HepG2 (cell line): ENCODE measurements around the gene TGM1. TPM values are rescaled to one million over a fixed set of nuclear protein-coding genes. Genes with fewer than 3 reads are reported as not detected.
A peak's percentile ranks its signal among the peaks of the same experiment; 100 is the strongest.

Experiments used
- ATF7-NPFF ChIP-seq: sonication (generic); formaldehyde crosslinking; IDR thresholded peaks from 2 replicates; pipeline ENCODE4 v1.8.1; 2023; ENCODE audit warnings: mild to moderate bottlenecking, low read depth, missing genetic modification reagents, moderate library complexity
- DNMT1 ChIP-seq: sonication (generic); formaldehyde crosslinking; IDR thresholded peaks from 2 replicates; pipeline ENCODE4 v1.5.1; 2020; ENCODE audit warnings: mild to moderate bottlenecking, missing genetic modification reagents
- HNF4A ChIP-seq: sonication (generic); formaldehyde crosslinking; IDR thresholded peaks from 2 replicates; pipeline ENCODE4 v1.4.0; 2020; ENCODE audit warnings: missing genetic modification reagents
- MXD4 ChIP-seq: IDR thresholded peaks from 2 replicates; pipeline ENCODE4 v1.6.1; 2016; ENCODE audit warnings: mild to moderate bottlenecking, missing biosample characterization, missing genetic modification reagents
- PCBP2 ChIP-seq: fragments of 200-400 bp; formaldehyde crosslinking; optimal IDR thresholded peaks from 2 replicates; pipeline ENCODE3; 2018; ENCODE audit warnings: low read length, low read depth; ENCODE audit not compliant: poor library complexity, severe bottlenecking
- SETDB1 ChIP-seq: sonication (generic); formaldehyde crosslinking; IDR thresholded peaks from 2 replicates; pipeline ENCODE4 v1.5.1; 2020; ENCODE audit warnings: missing genetic modification reagents, mild to moderate bottlenecking, borderline replicate concordance
- SIN3A ChIP-seq: IDR thresholded peaks from 2 replicates; pipeline ENCODE4 v1.6.1; 2011; ENCODE audit warnings: low read depth, mild to moderate bottlenecking, control low read depth, low read length, borderline replicate concordance
- SIX1 ChIP-seq: sonication (generic); formaldehyde crosslinking; IDR thresholded peaks from 2 replicates; pipeline ENCODE4 v1.4.0; 2020; ENCODE audit warnings: missing genetic modification reagents, borderline replicate concordance
- SNRNP70 ChIP-seq: fragments of 200-400 bp; formaldehyde crosslinking; IDR thresholded peaks from 2 replicates; pipeline ENCODE4 v1.6.1; 2017; ENCODE audit warnings: mild to moderate bottlenecking, low read depth, low read length, moderate library complexity
- SP140L ChIP-seq: sonication (generic); formaldehyde crosslinking; IDR thresholded peaks from 2 replicates; pipeline ENCODE4 v1.4.0; 2020; ENCODE audit warnings: missing genetic modification reagents, borderline replicate concordance
- STAT6 ChIP-seq: sonication (generic); formaldehyde crosslinking; IDR thresholded peaks from 2 replicates; pipeline ENCODE4 v1.4.0; 2020; ENCODE audit warnings: missing genetic modification reagents, mild to moderate bottlenecking, borderline replicate concordance
- TBL1XR1 ChIP-seq: fragments of 150-350 bp; IDR thresholded peaks from 2 replicates; pipeline ENCODE4 v1.6.1; 2014; ENCODE audit warnings: borderline replicate concordance, low read length; ENCODE audit not compliant: partially characterized antibody
- ZFP91 ChIP-seq: sonication (generic); formaldehyde crosslinking; IDR thresholded peaks from 2 replicates; pipeline ENCODE4 v1.9.0; 2022; ENCODE audit warnings: missing genetic modification reagents, mild to moderate bottlenecking, borderline replicate concordance
- ZKSCAN1 ChIP-seq: fragments of 150-350 bp; IDR thresholded peaks from 2 replicates; pipeline ENCODE4 v1.6.1; 2014; ENCODE audit warnings: low read length
- ZNF225 ChIP-seq: sonication (generic); formaldehyde crosslinking; IDR thresholded peaks from 2 replicates; pipeline ENCODE4 v1.4.0; 2020; ENCODE audit warnings: mild to moderate bottlenecking, missing genetic modification reagents
- ZNF431 ChIP-seq: sonication (generic); formaldehyde crosslinking; IDR thresholded peaks from 2 replicates; pipeline ENCODE4 v1.9.0; 2022; ENCODE audit warnings: missing genetic modification reagents, low read depth, mild to moderate bottlenecking, borderline replicate concordance
- ZNF484 ChIP-seq: sonication (generic); formaldehyde crosslinking; IDR thresholded peaks from 2 replicates; pipeline ENCODE4 v1.5.1; 2020; ENCODE audit warnings: mild to moderate bottlenecking, low read depth, missing genetic modification reagents, borderline replicate concordance
- ZNF543 ChIP-seq: sonication (generic); formaldehyde crosslinking; IDR thresholded peaks from 2 replicates; pipeline ENCODE4 v1.4.0; 2020; ENCODE audit warnings: mild to moderate bottlenecking, missing genetic modification reagents
- ZNF605 ChIP-seq: sonication (generic); formaldehyde crosslinking; IDR thresholded peaks from 2 replicates; pipeline ENCODE4 v1.8.0; 2022; ENCODE audit warnings: mild to moderate bottlenecking, missing genetic modification reagents
- ZZZ3 ChIP-seq: sonication (generic); formaldehyde crosslinking; IDR thresholded peaks from 2 replicates; pipeline ENCODE4 v1.4.0; 2020; ENCODE audit warnings: missing genetic modification reagents, mild to moderate bottlenecking, borderline replicate concordance
- polyA plus RNA-seq, 8 experiments: library from polyadenylated mRNA; depleted of rRNA in 3 of 8; stranded (reverse) in 7 of 8; unstranded in 1 of 8; fragments of >200 nt; fragmentation: Illumina TruSeq in 4 of 8; extraction: Trizol in 4 of 8; gene quantifications; 2 replicates each; pipeline versions ENCODE4 v1.2.1 to v1.2.3, GENCODE V29; 2011 to 2016; ENCODE audit warnings: low read depth in 4 of 8, missing spikeins in 1 of 8, mixed read lengths in 1 of 8; ENCODE audit not compliant: insufficient read depth in 1 of 8
- total RNA-seq, 5 experiments: library from RNA; depleted of rRNA; stranded (reverse); fragments of >200 nt; fragmentation: Illumina TruSeq; extraction: Trizol; gene quantifications; 2 replicates each; pipeline ENCODE4 v1.2.3, GENCODE V29; 2016; ENCODE audit warnings: low read depth in 1 of 5
- TF ChIP-seq, protein P1 (sequence below): sonication (generic); formaldehyde crosslinking; IDR thresholded peaks from 2 replicates; pipeline ENCODE4 v1.5.1; 2020; ENCODE audit warnings: missing genetic modification reagents, mild to moderate bottlenecking, borderline replicate concordance

The TGM1 gene
- total and polyA plus RNA-seq, 2 of the 13 experiments (the other 11 are each of a cell fraction or from before 2014, with no cell fraction given): 3.2 to 10.6 TPM

GRCh38 chr14:24212924-24213865 is 49.8 kb downstream of the TGM1 start, which contains the start of gene CHMP4A (continued):
- TF ChIP-seq STAT6 (CRISPR knock-in tag) (no peak; the same call in none of the 2 replicates), MXD4 (CRISPR knock-in tag) (peak; percentile 98), HNF4A (peak; percentile 65), ZNF431 (CRISPR knock-in tag) (no peak), SETDB1 (CRISPR knock-in tag) (no peak), SP140L (peak; percentile 56; the same call in 1 of the 2 replicates), ZKSCAN1 (no peak), ZNF484 (CRISPR knock-in tag) (peak; percentile 92; the same call in 1 of the 2 replicates), DNMT1 (CRISPR knock-in tag) (peak; percentile 78), SIX1 (no peak), TBL1XR1 (peak; percentile 80), ZNF543 (CRISPR knock-in tag) (peak; percentile 99), ZNF225 (CRISPR knock-in tag) (peak; percentile 99; the same call in 1 of the 2 replicates), SNRNP70 (no peak), PCBP2 (no peak), SIN3A (peak; percentile 98), ATF7-NPFF (peak; percentile 98), ZFP91 (CRISPR knock-in tag) (peak; percentile 100), ZZZ3 (CRISPR knock-in tag) (peak; percentile 92), ZNF605 (CRISPR knock-in tag) (peak; percentile 100)
- TF ChIP-seq, protein P1, sequence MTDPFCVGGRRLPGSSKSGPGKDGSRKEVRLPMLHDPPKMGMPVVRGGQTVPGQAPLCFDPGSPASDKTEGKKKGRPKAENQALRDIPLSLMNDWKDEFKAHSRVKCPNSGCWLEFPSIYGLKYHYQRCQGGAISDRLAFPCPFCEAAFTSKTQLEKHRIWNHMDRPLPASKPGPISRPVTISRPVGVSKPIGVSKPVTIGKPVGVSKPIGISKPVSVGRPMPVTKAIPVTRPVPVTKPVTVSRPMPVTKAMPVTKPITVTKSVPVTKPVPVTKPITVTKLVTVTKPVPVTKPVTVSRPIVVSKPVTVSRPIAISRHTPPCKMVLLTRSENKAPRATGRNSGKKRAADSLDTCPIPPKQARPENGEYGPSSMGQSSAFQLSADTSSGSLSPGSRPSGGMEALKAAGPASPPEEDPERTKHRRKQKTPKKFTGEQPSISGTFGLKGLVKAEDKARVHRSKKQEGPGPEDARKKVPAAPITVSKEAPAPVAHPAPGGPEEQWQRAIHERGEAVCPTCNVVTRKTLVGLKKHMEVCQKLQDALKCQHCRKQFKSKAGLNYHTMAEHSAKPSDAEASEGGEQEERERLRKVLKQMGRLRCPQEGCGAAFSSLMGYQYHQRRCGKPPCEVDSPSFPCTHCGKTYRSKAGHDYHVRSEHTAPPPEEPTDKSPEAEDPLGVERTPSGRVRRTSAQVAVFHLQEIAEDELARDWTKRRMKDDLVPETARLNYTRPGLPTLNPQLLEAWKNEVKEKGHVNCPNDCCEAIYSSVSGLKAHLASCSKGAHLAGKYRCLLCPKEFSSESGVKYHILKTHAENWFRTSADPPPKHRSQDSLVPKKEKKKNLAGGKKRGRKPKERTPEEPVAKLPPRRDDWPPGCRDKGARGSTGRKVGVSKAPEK: no peak
